GM23248 (cell line): ENCODE data around the gene MIA2. TPM values are rescaled to one million over a fixed set of nuclear protein-coding genes. Genes with fewer than 3 reads are reported as not detected.

Experiments used
- DNase-seq: peaks from one replicate; pipeline ENCODE4 v3.0.0-alpha.2; 2015
- H2AFZ ChIP-seq: fragments of 200-600 bp; sonication (generic); 2 replicates; pipeline ENCODE4 v1.6.1; 2016; ENCODE audit warnings: antibody characterized with exemption
- H3F3A ChIP-seq: fragments of 200-600 bp; sonication (generic); 2 replicates; pipeline ENCODE4 v1.6.1; 2016; ENCODE audit warnings: mild to moderate bottlenecking, antibody characterized with exemption, mixed run types; ENCODE audit not compliant: insufficient read depth
- H3K27ac ChIP-seq: fragments of 200-600 bp; sonication (generic); 2 replicates; pipeline ENCODE4 v1.5.1; 2016; ENCODE audit warnings: mild to moderate bottlenecking
- H3K27me3 ChIP-seq: fragments of 200-600 bp; sonication (generic); replicated peaks from 2 replicates; pipeline ENCODE4 v1.6.1; 2016; ENCODE audit warnings: mild to moderate bottlenecking; ENCODE audit not compliant: insufficient read depth
- H3K36me3 ChIP-seq: fragments of 200-600 bp; sonication (generic); 2 replicates; pipeline ENCODE4 v1.6.1; 2016; ENCODE audit warnings: low read depth, mild to moderate bottlenecking
- H3K4me1 ChIP-seq: fragments of 200-600 bp; sonication (generic); 2 replicates; pipeline ENCODE4 v1.6.1; 2016; ENCODE audit warnings: mild to moderate bottlenecking; ENCODE audit not compliant: insufficient read depth
- H3K4me2 ChIP-seq: fragments of 200-600 bp; sonication (generic); one replicate; pipeline ENCODE4 v1.6.1; 2016; ENCODE audit warnings: mild to moderate bottlenecking; ENCODE audit not compliant: unreplicated experiment
- H3K4me3 ChIP-seq: fragments of 200-600 bp; sonication (generic); 2 replicates; pipeline ENCODE4 v1.5.1; 2016; ENCODE audit warnings: mild to moderate bottlenecking
- H3K79me2 ChIP-seq: fragments of 200-600 bp; sonication (generic); 2 replicates; pipeline ENCODE4 v1.6.1; 2016; ENCODE audit warnings: mild to moderate bottlenecking; ENCODE audit not compliant: insufficient read depth
- H3K9ac ChIP-seq: fragments of 200-600 bp; sonication (generic); 2 replicates; pipeline ENCODE4 v1.6.1; 2016; ENCODE audit warnings: mild to moderate bottlenecking
- H3K9me2 ChIP-seq: fragments of 200-600 bp; sonication (generic); 2 replicates; pipeline ENCODE4 v1.6.1; 2016; ENCODE audit warnings: mixed run types, mild to moderate bottlenecking, moderate library complexity; ENCODE audit not compliant: insufficient read depth
- H3K9me3 ChIP-seq: fragments of 200-600 bp; sonication (generic); one replicate; pipeline ENCODE4 v1.6.1; 2017; ENCODE audit warnings: low read depth
- H4K20me1 ChIP-seq: fragments of 200-600 bp; sonication (generic); 2 replicates; pipeline ENCODE4 v1.6.0; 2016; ENCODE audit not compliant: insufficient read depth
- EZH2 ChIP-seq: fragments of 200-600 bp; sonication (generic); IDR thresholded peaks from 2 replicates; pipeline ENCODE4 v1.6.1; 2018; ENCODE audit warnings: antibody characterized with exemption, mild to moderate bottlenecking; ENCODE audit not compliant: insufficient read depth, poor library complexity, severe bottlenecking
- EZH2phosphoT487 ChIP-seq: fragments of 200-600 bp; sonication (generic); IDR thresholded peaks from 2 replicates; pipeline ENCODE4 v1.6.1; 2018; ENCODE audit warnings: antibody characterized with exemption, moderate library complexity, mild to moderate bottlenecking, low read depth; ENCODE audit not compliant: insufficient read depth
- WGBS, 2 experiments: methylation state at CpG; one replicate each; pipeline ENCODE4 v1.1.6; 2015 to 2017; ENCODE audit warnings: low lambda C conversion rate in 2 of 2, low coverage in 1 of 2; ENCODE audit errors: missing lambda C conversion rate in 2 of 2; 5-methylcytosine and 5-hydroxymethylcytosine counted together
- in situ Hi-C: fragments of 300-500 bp; cut with MboI; formaldehyde crosslinking; loops from 2 replicates; pipeline ENCODE4 v1.15.0; 2020
- polyA plus RNA-seq: library from polyadenylated mRNA; unstranded; fragments of >200 nt; fragmentation: Nextera tagmentation; extraction: Ambion mirVana; gene quantifications from 2 replicates; pipeline ENCODE4 v1.2.1, GENCODE V29; 2016
- total RNA-seq: library from RNA; depleted of rRNA; stranded (reverse); fragments of >200 nt; shearing (Covaris generic); gene quantifications from 2 replicates; pipeline ENCODE4 v1.2.3, GENCODE V29; 2014

Gene MIA2
- total and polyA plus RNA-seq, 2 experiments from 2014 or later, result 16.2 to 21.4 TPM

- 78 to 81% methylated on average over 3 of the region's 3 CpGs for WGBS, 2 experiments
- Histone ChIP-seq H3K4me3 (no peak overlapping the region), H2AFZ (peak overlapping the region; percentile 64), H3K79me2 (no peaks in the 10 kb centered on the region), H3K9me2 (no peaks in the 10 kb centered on the region), H3K9me3 (no peaks in the 10 kb centered on the region), H3K36me3 (no peaks in the 10 kb centered on the region), H3K4me1 (peaks cover 17% of the 10 kb centered on the region), H3K27ac (no peak overlapping the region), H4K20me1 (no peaks in the 10 kb centered on the region), H3K9ac (no peak overlapping the region), H3F3A (peaks cover 12% of the 10 kb centered on the region; the same call in 1 of the 2 replicates), H3K4me2 (no peak overlapping the region), H3K27me3 (no peaks in the 10 kb centered on the region)
- TF ChIP-seq EZH2phosphoT487 (no peak), EZH2 (no peak)
- no peak for DNase-seq
- in situ Hi-C loops, result no loop called here
Observed at GRCh38 chr14:39228044-39228443, 5.7 kb upstream of the MIA2 start.

GRCh38 chr14:39228509-39229221, 5.0 kb upstream of the MIA2 start:
- 62 to 63% methylated on average over 11 of the region's 11 CpGs for WGBS, 2 experiments
- H2AFZ ChIP-seq, result peak overlapping the region; percentile 64
- no peak overlapping the region for H3K4me2 ChIP-seq
- no peak for DNase-seq
- H3K4me3 ChIP-seq, result no peak overlapping the region
- no peaks in the 10 kb centered on the region for H4K20me1 ChIP-seq
- TF ChIP-seq EZH2phosphoT487 (no peak), EZH2 (no peak)
- no peak overlapping the region for H3K9ac ChIP-seq
- H3K27me3 ChIP-seq, result no peaks in the 10 kb centered on the region
- peaks cover 12% of the 10 kb centered on the region; the same call in 1 of the 2 replicates for H3F3A ChIP-seq
- H3K36me3 ChIP-seq, result no peaks in the 10 kb centered on the region
- H3K9me3 ChIP-seq, result no peaks in the 10 kb centered on the region
- H3K79me2 ChIP-seq, result no peaks in the 10 kb centered on the region
- in situ Hi-C loops, result no loop called here
- peaks cover 23% of the 10 kb centered on the region for H3K4me1 ChIP-seq
- peak overlapping the region; percentile 65 for H3K27ac ChIP-seq
- no peaks in the 10 kb centered on the region for H3K9me2 ChIP-seq

- Histone ChIP-seq H3K4me1 (peaks cover 28% of the 10 kb centered on the region), H4K20me1 (no peaks in the 10 kb centered on the region), H3K36me3 (no peaks in the 10 kb centered on the region), H3K27me3 (no peaks in the 10 kb centered on the region), H3F3A (peaks cover 12% of the 10 kb centered on the region; the same call in 1 of the 2 replicates), H2AFZ (peak overlapping the region; percentile 64), H3K9ac (no peak overlapping the region; the same call in 1 of the 2 replicates), H3K4me3 (no peak overlapping the region), H3K4me2 (no peak overlapping the region), H3K27ac (peak overlapping the region; percentile 65), H3K9me2 (no peaks in the 10 kb centered on the region), H3K9me3 (no peaks in the 10 kb centered on the region), H3K79me2 (no peaks in the 10 kb centered on the region)
- in situ Hi-C loops, result no loop called here
- WGBS, 2 experiments, result 33 to 43% methylated on average over 1 of the region's 1 CpG
- TF ChIP-seq EZH2, result no peak
- TF ChIP-seq EZH2phosphoT487, result no peak
- peak; percentile 83 for DNase-seq
Observed at GRCh38 chr14:39229222-39229543, 4.5 kb upstream of the MIA2 start.

GRCh38 chr14:39229601-39230110, 4.1 kb upstream of the MIA2 start:
- Histone ChIP-seq H3K4me1 (peaks cover 32% of the 10 kb centered on the region), H2AFZ (peak overlapping the region; percentile 64), H3K36me3 (no peaks in the 10 kb centered on the region), H3F3A (peaks cover 12% of the 10 kb centered on the region; the same call in 1 of the 2 replicates), H3K9me3 (no peaks in the 10 kb centered on the region), H3K27me3 (no peaks in the 10 kb centered on the region), H3K9ac (no peak overlapping the region), H3K27ac (peak overlapping the region; percentile 65), H3K79me2 (no peaks in the 10 kb centered on the region), H3K9me2 (no peaks in the 10 kb centered on the region), H3K4me2 (no peak overlapping the region), H3K4me3 (no peak overlapping the region), H4K20me1 (no peaks in the 10 kb centered on the region)
- in situ Hi-C loops, result no loop called here
- WGBS, 2 experiments, result 87 to 91% methylated on average over 3 of the region's 3 CpGs
- TF ChIP-seq EZH2 (no peak), EZH2phosphoT487 (no peak)
- DNase-seq, result no peak
